Kidney (tissue), 14 donors: ENCODE measurements around the gene MAN2A1. TPM values are rescaled to one million over a fixed set of nuclear protein-coding genes. Genes with fewer than 3 reads are reported as not detected.

Source experiments
- DNase-seq, 5 donors: peaks; one replicate each; pipeline ENCODE4 v3.0.0-alpha.2; 2013 to 2020
- FAIRE-seq: peaks from 2 replicates; lab custom pipeline; 2012; peaks lifted over from hg19 to GRCh38; lab: Jason Lieb, UNC
- H3K27ac ChIP-seq, 2 donors: one replicate each; pipeline ENCODE4 v1.7.0; 2013; ENCODE audit warnings: low read depth in 2 of 2, low read length in 2 of 2, inconsistent platforms in 1 of 2
- H3K27me3 ChIP-seq: one replicate; pipeline ENCODE4 v1.7.1; 2013; ENCODE audit warnings: low read length, inconsistent platforms; ENCODE audit not compliant: control insufficient read depth, insufficient read depth
- H3K36me3 ChIP-seq, 3 donors: one replicate each; pipeline versions ENCODE4 v1.7.0 to v1.7.1; 2013; ENCODE audit warnings: low read length in 3 of 3, control low read depth in 1 of 3, inconsistent platforms in 1 of 3; ENCODE audit not compliant: insufficient read depth in 3 of 3, control insufficient read depth in 2 of 3
- H3K4me1 ChIP-seq, 3 donors: one replicate each; pipeline versions ENCODE4 v1.7.0 to v1.7.1; 2013; ENCODE audit warnings: low read length in 3 of 3, inconsistent platforms in 1 of 3, low read depth in 1 of 3; ENCODE audit not compliant: control insufficient read depth in 2 of 3, insufficient read depth in 2 of 3
- H3K4me3 ChIP-seq, 3 donors: one replicate each; pipeline versions ENCODE4 v1.7.0 to v1.8.1; 2013; ENCODE audit warnings: low read length in 3 of 3, control low read depth in 1 of 3, inconsistent platforms in 1 of 3
- H3K9ac ChIP-seq, 3 donors: one replicate each; pipeline versions ENCODE4 v1.7.0 to v1.7.1; 2013; ENCODE audit warnings: low read length in 3 of 3, control low read depth in 1 of 3, inconsistent platforms in 1 of 3
- H3K9me3 ChIP-seq, 3 donors: one replicate each; pipeline versions ENCODE4 v1.7.0 to v1.7.1; 2013; ENCODE audit warnings: low read length in 3 of 3, control low read depth in 1 of 3, inconsistent platforms in 1 of 3; ENCODE audit not compliant: control insufficient read depth in 2 of 3, insufficient read depth in 1 of 3
- intact Hi-C: fragments of 100-400 bp; cut with DNase I; formaldehyde crosslinking; loops from one replicate; pipeline ENCODE4 v1.11.1; 2022
- polyA plus RNA-seq: library from polyadenylated mRNA; stranded (reverse); fragments of 350-450 nt; fragmentation: Illumina TruSeq; extraction: RNeasy Lipid Tissue Mini Kit (QIAGEN cat#74804); gene quantifications from one replicate; pipeline ENCODE4 v1.2.3, GENCODE V29; 2014; ENCODE audit warnings: low read depth, low replicate concordance; ENCODE audit not compliant: insufficient read depth
- total RNA-seq: library from RNA; stranded (reverse); fragmentation: NEBNext Ultra II Directional; extraction: Animal tissue kit (Norgen Biotek cat#: 25700); gene quantifications from one replicate; pipeline ENCODE4 v1.2.1, GENCODE V29; 2021
- TF ChIP-seq, protein P1 (sequence below): IDR thresholded peaks from 3 replicates; pipeline ENCODE4 v1.5.1; 2012; ENCODE audit warnings: mild to moderate bottlenecking, moderate library complexity, borderline replicate concordance; ENCODE audit not compliant: insufficient read depth; ENCODE audit errors: extremely low read depth
- donor health status: control.
- donor health status: control.
- donor health status: control.
- donor health status: control.
- donor health status: control.
- donor health status: DM: yes; HTN: yes; CAD: no.
- donor health status: Normal renal cell carcinoma (clear cell type).

The MAN2A1 gene
- total and polyA plus RNA-seq, 2 donors from 2014 or later: 12.7 to 69.9 TPM

DNA sequence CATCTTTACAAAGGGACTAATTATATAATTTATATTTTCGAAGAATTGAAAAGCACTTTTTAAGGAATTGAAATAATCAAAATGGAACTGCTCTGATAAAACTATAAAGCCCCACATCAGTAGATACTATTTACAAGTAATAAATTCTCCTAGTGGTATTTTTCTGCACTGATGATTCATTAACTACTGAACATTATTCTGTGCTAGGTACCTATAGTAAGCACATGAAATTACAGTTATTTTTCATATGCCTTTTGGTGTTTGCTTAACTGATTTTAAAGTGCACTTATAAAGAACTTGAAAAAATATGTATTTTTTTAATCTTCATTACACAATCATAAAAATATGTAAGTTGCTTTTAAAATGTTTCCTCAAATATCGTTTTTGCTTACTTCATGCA lies 123.0 kb downstream of the MAN2A1 start:
- no peak overlapping the region for H3K9ac ChIP-seq
- H3K27me3 ChIP-seq: no peaks in the 10 kb centered on the region
- no peaks in the 10 kb centered on the region for H3K9me3 ChIP-seq
- H3K36me3 ChIP-seq: no peaks in the 10 kb centered on the region
- H3K4me3 ChIP-seq: no peak overlapping the region
- TF ChIP-seq, protein P1, sequence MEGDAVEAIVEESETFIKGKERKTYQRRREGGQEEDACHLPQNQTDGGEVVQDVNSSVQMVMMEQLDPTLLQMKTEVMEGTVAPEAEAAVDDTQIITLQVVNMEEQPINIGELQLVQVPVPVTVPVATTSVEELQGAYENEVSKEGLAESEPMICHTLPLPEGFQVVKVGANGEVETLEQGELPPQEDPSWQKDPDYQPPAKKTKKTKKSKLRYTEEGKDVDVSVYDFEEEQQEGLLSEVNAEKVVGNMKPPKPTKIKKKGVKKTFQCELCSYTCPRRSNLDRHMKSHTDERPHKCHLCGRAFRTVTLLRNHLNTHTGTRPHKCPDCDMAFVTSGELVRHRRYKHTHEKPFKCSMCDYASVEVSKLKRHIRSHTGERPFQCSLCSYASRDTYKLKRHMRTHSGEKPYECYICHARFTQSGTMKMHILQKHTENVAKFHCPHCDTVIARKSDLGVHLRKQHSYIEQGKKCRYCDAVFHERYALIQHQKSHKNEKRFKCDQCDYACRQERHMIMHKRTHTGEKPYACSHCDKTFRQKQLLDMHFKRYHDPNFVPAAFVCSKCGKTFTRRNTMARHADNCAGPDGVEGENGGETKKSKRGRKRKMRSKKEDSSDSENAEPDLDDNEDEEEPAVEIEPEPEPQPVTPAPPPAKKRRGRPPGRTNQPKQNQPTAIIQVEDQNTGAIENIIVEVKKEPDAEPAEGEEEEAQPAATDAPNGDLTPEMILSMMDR: no peak
- no peaks in the 10 kb centered on the region for H3K4me1 ChIP-seq
- intact Hi-C loops: no loop called here
- no peak for FAIRE-seq
- no peak for DNase-seq
- H3K27ac ChIP-seq: no peak overlapping the region

DNA sequence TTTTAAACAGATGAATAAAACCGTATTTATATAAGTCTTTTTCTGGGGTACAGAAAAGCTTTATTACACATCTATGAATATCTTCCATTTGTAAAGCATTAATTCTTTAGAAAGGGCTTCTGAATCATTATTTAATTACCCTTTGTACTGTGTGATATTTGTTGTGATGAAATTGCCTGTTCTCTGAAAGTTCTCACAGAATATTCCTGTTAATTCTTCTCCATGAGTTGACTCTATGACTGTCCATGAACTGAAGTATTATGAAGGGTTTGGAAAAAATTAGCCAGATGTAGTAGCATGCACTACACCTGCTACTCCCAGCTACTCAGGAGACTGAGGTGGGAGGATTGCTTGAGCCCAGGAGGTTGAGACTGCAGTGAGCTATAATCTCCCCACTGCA lies 127.0 kb downstream of the MAN2A1 start:
- no peak for FAIRE-seq
- H3K27ac ChIP-seq: no peak overlapping the region

DNA sequence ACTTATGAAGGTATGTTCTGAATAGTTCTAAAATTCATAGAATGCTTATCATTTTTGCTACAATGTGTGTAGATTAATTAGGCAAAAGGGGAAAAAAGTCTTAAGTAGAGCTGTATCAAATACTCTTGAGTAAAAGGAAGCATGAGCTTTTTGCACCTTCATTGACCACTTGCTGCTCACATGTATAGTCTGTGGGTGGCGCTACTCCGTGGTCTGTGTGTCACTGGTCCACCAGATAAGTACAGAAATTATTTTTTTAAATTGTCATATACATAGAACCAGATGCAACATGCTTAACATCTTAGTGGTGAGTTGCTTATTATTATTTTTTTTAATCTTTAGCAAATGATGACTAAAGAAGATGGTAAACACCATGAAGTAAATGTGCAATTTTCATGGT lies 130.2 kb downstream of the MAN2A1 start:
- FAIRE-seq (no peak), DNase-seq (no peak)
- Histone ChIP-seq H3K27ac (no peak overlapping the region), H3K27me3 (no peaks in the 10 kb centered on the region), H3K9me3 (no peaks in the 10 kb centered on the region), H3K4me3 (no peak overlapping the region), H3K4me1 (no peaks in the 10 kb centered on the region), H3K9ac (no peak overlapping the region), H3K36me3 (peaks cover 0 to 16% (median 2%) of the 10 kb centered on the region in 3 donors)
- TF ChIP-seq, protein P1: no peak
- intact Hi-C loops: no loop called here

More for the DNA sequence above, 127.0 kb downstream of the MAN2A1 start:
- no peaks in the 10 kb centered on the region for H3K4me1 ChIP-seq
- no peak for DNase-seq
- H3K9ac ChIP-seq: no peak overlapping the region
- H3K27me3 ChIP-seq: no peaks in the 10 kb centered on the region
- TF ChIP-seq, protein P1: no peak
- intact Hi-C loops: no loop called here
- H3K36me3 ChIP-seq: peaks cover 0 to 8% (median 2%) of the 10 kb centered on the region in 3 donors
- no peaks in the 10 kb centered on the region for H3K9me3 ChIP-seq
- no peak overlapping the region for H3K4me3 ChIP-seq

DNA sequence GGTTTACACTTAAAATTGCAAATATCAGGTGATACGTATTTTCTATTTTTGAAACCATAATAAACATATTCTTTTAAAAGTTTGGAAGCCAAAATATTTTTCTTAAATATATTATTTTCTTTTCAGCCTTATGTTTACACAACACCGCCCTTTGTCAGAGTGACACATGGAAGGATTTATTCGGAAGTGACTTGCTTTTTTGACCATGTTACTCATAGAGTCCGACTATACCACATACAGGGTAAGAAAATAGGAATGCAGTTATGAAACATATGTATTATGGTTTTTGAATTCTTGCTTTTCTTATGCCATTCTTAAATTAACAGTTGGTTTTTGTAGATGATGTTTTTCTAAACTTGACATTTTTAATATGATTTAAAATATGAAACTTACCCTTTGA lies 133.9 kb downstream of the MAN2A1 start:
- H3K9ac ChIP-seq: no peak overlapping the region
- no peak for DNase-seq
- no peak overlapping the region for H3K27ac ChIP-seq
- H3K4me1 ChIP-seq: no peaks in the 10 kb centered on the region
- TF ChIP-seq, protein P1: no peak
- no peaks in the 10 kb centered on the region for H3K27me3 ChIP-seq
- peaks cover 0 to 16% (median 2%) of the 10 kb centered on the region in 3 donors for H3K36me3 ChIP-seq
- no peaks in the 10 kb centered on the region for H3K9me3 ChIP-seq
- H3K4me3 ChIP-seq: no peak overlapping the region
- no peak for FAIRE-seq
- intact Hi-C loops: no loop called here
